Left lung (tissue), 10 donors: ENCODE data around the gene CCDC57. TPM values are rescaled to one million over a fixed set of nuclear protein-coding genes. Genes with fewer than 3 reads are reported as not detected.

Source experiments
- ATAC-seq: fragments of 200-7000 bp; cut with Tn5 transposase; one replicate; pipeline ENCODE4 v1.9.1; 2020; ENCODE audit warnings: moderate library complexity
- DNase-seq, 4 donors: peaks; one replicate each; pipeline ENCODE4 v3.0.0-alpha.2; 2013 to 2020
- H3K27ac ChIP-seq, 2 donors: fragments of 200-600 bp; sonication (generic) in 1 of 2; one replicate each; pipeline versions ENCODE4 v1.5.0 to v1.8.0; 2020 to 2021
- H3K27me3 ChIP-seq, 2 donors: fragments of 200-600 bp; sonication (generic) in 1 of 2; one replicate each; pipeline versions ENCODE4 v1.5.0 to v1.8.0; 2020 to 2021
- H3K36me3 ChIP-seq, 2 donors: fragments of 200-600 bp; sonication (generic) in 1 of 2; one replicate each; pipeline versions ENCODE4 v1.5.0 to v1.8.0; 2020 to 2021
- H3K4me1 ChIP-seq, 2 donors: fragments of 200-600 bp; one replicate each; pipeline ENCODE4 v1.8.0; 2021
- H3K4me3 ChIP-seq, 2 donors: fragments of 200-600 bp; sonication (generic) in 1 of 2; one replicate each; pipeline versions ENCODE4 v1.5.0 to v1.8.0; 2020 to 2021; ENCODE audit warnings: mild to moderate bottlenecking in 1 of 2
- H3K9me3 ChIP-seq, 2 donors: fragments of 200-600 bp; sonication (generic) in 1 of 2; one replicate each; pipeline versions ENCODE4 v1.5.0 to v1.8.0; 2020 to 2021
- CTCF ChIP-seq, 2 donors: fragments of 200-600 bp; sonication (generic) in 1 of 2; IDR thresholded peaks; one replicate each; pipeline versions ENCODE4 v1.5.0 to v1.8.0; 2021; ENCODE audit warnings: antibody characterized with exemption in 2 of 2
- intact Hi-C, 2 donors: fragments of 100-400 bp; cut with DNase I; formaldehyde crosslinking; loops; one replicate each; pipeline versions ENCODE4 v1.11.2 to v1.14.2; 2022
- polyA plus RNA-seq, 6 donors: library from polyadenylated mRNA; unstranded; fragments of 120-200 nt; gene quantifications; one replicate each; pipeline ENCODE4 v1.2.1, GENCODE V29; 2013; ENCODE audit not compliant: insufficient read length in 6 of 6
- total RNA-seq, 2 donors: library from RNA; stranded (reverse); fragmentation: NEBNext Ultra II Directional; extraction: Animal tissue kit (Norgen Biotek cat#: 25700); gene quantifications; one replicate each; pipeline ENCODE4 v1.2.1, GENCODE V29; 2021
- donor health status: DM: no; HTN: yes; CAD: no.
- donor health status: DM: no; HTN: no; CAD: no.

Gene CCDC57
- total and polyA plus RNA-seq, 8 donors: 41.7 to 73.4 (median 59.8) TPM

- peak overlapping the region in 1 of 2 donors; percentile 100 for H3K27ac ChIP-seq
- H3K4me1 ChIP-seq: peaks cover 12 to 72% of the 10 kb centered on the region in 2 donors
- H3K4me3 ChIP-seq: no peak overlapping the region
- ATAC-seq: no peak
- H3K27me3 ChIP-seq: peaks cover 0 to 6% of the 10 kb centered on the region in 2 donors
- intact Hi-C loops: no loop called here
- H3K9me3 ChIP-seq: no peaks in the 10 kb centered on the region
- no peaks in the 10 kb centered on the region for H3K36me3 ChIP-seq
- no peak for TF ChIP-seq CTCF (IDR thresholded peaks at IDR 0.05)
- DNase-seq: peak in 1 of 4 donors; percentile 32
These were observed 13.6 kb upstream of the CCDC57 start for GRCh38 chr17:82226146-82226808.

DNA sequence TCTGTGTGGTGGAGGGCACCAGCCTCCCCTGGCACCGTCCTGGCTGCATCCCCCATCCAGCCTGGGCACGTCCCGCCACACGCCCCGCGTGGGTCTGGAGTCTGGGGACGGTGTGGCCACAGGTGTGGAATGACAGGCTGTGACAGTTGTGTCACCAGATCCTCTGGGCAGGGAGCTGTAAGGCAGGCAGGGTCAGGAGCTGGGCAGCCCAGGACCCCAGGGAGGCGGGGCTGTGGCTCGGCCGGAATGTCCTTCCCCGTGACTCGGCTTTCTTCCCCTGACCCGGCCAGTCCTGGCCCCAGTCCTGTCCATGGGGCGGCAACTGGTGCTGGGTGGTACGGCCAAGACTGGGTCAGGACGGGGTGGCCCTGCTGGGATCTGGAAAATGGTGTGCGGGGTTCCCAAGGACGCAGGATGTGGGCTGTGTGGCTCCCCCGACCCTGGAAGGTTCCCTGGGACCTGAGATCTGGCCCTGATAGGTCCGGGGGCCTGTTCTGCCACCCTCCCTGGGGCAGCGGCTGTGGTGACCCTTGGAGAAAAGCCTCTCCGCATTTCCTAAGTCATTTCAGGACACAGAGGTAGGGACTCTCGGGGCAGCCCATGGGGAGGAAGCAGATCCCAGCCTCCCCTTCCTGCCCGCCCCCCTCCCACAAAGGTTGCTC is 12.9 kb upstream of the CCDC57 start:
- Histone ChIP-seq H3K27me3 (peaks cover 0 to 6% of the 10 kb centered on the region in 2 donors), H3K36me3 (no peaks in the 10 kb centered on the region), H3K27ac (no peak overlapping the region), H3K4me1 (peaks cover 9 to 72% of the 10 kb centered on the region in 2 donors), H3K9me3 (no peaks in the 10 kb centered on the region), H3K4me3 (no peak overlapping the region)
- ATAC-seq (no peak), DNase-seq (peak in 1 of 4 donors; percentile 69)
- intact Hi-C loops: no loop called here
- TF ChIP-seq CTCF (IDR thresholded peaks at IDR 0.05): no peak

GRCh38 chr17:82224666-82225065 is 12.0 kb upstream of the CCDC57 start:
- Histone ChIP-seq H3K4me1 (peaks cover under 1 to 72% of the 10 kb centered on the region in 2 donors), H3K27ac (no peak overlapping the region), H3K4me3 (no peak overlapping the region), H3K36me3 (no peaks in the 10 kb centered on the region), H3K27me3 (peaks cover 0 to 6% of the 10 kb centered on the region in 2 donors), H3K9me3 (no peaks in the 10 kb centered on the region)
- ATAC-seq (no peak), DNase-seq (no peak)
- intact Hi-C loops: no loop called here
- no peak for TF ChIP-seq CTCF (IDR thresholded peaks at IDR 0.05)

GRCh38 chr17:82223517-82223916 is 10.9 kb upstream of the CCDC57 start:
- ATAC-seq: no peak
- Histone ChIP-seq H3K27ac (peak overlapping the region in 1 of 2 donors; percentile 53), H3K36me3 (no peaks in the 10 kb centered on the region), H3K4me3 (no peak overlapping the region), H3K27me3 (peaks cover 0 to 6% of the 10 kb centered on the region in 2 donors), H3K4me1 (peaks cover 0 to 75% of the 10 kb centered on the region in 2 donors), H3K9me3 (no peaks in the 10 kb centered on the region)
- TF ChIP-seq CTCF (IDR thresholded peaks at IDR 0.05): no peak
- no peak for DNase-seq
- intact Hi-C loops: no loop called here

DNA sequence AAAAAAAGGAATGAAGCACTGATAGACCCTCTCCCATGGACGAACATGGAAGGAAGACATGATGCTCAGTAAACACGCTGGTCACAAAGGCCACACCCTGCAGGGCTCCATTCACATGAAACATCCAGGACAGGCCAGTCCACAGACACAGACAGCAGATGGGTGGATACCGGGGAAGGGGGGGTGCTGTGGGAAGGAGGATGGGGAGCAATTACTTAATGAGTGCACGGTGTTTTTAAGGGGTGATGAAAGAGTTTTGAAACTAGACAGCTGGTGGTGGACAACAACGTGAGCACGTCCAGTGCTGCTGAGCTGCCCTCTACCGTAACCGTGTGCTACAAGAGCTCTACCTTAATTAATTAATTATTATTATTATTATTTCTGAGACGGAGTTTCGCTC is 10.2 kb upstream of the CCDC57 start:
- Histone ChIP-seq H3K4me1 (peaks cover 2 to 73% of the 10 kb centered on the region in 2 donors), H3K36me3 (no peaks in the 10 kb centered on the region), H3K27ac (peak overlapping the region in 1 of 2 donors; percentile 53), H3K9me3 (no peaks in the 10 kb centered on the region), H3K27me3 (no peaks in the 10 kb centered on the region), H3K4me3 (no peak overlapping the region)
- TF ChIP-seq CTCF (IDR thresholded peaks at IDR 0.05): no peak
- DNase-seq (no peak), ATAC-seq (no peak)
- intact Hi-C loops: no loop called here
